Caco-2 (cell line): Measurements from ENCODE around the gene RPS6KA5. TPM values are rescaled to one million over a fixed set of nuclear protein-coding genes. Genes with fewer than 3 reads are reported as not detected.
"Not testable (repeated sequence)": the region's sequence is repeated elsewhere in the genome, so short reads cannot be mapped to it uniquely, and the experiment has no call there.

ENCODE experiments used
- BruUV-seq: library from RNA; stranded (reverse); fragments of 400-500 nt; replicated peaks from 2 replicates; lab custom pipeline; 2021; lab: Mats Ljungman, UMichigan
- CTCF ChIA-PET: fragments of 300-600 bp; sonication (Branson Sonifier 250); formaldehyde crosslinking; loops from one replicate; lab custom pipeline; 2022; ENCODE audit warnings: antibody characterized with exemption; lab: Charles Lee
- POLR2A ChIA-PET: fragments of 300-600 bp; sonication (Branson Sonifier 250); formaldehyde crosslinking; loops from one replicate; lab custom pipeline; 2022; ENCODE audit warnings: antibody characterized with exemption; lab: Charles Lee
- DNase-seq, 2 experiments: peaks; one replicate each; pipeline versions ENCODE4 v3.0.0 to v3.0.0-alpha.2; 2020 to 2022
- H3K27me3 ChIP-seq: replicated peaks from 2 replicates; pipeline ENCODE4 v1.6.0; 2011; ENCODE audit warnings: low read length; ENCODE audit not compliant: control insufficient read depth, insufficient read depth
- H3K36me3 ChIP-seq: 2 replicates; pipeline ENCODE4 v1.5.1; 2011; ENCODE audit warnings: low read length; ENCODE audit not compliant: control insufficient read depth, insufficient read depth
- H3K4me1 ChIP-seq: fragments of 250-450 bp; sonication (Bioruptor Pico); 2 replicates; pipeline ENCODE4 v1.5.1; 2020; ENCODE audit warnings: mild to moderate bottlenecking
- H3K4me3 ChIP-seq: 2 replicates; pipeline ENCODE4 v1.5.1; 2011; ENCODE audit warnings: low read depth, mild to moderate bottlenecking, control low read depth, low read length
- H3K9me3 ChIP-seq: fragments of 250-450 bp; sonication (Bioruptor Pico); 2 replicates; pipeline ENCODE4 v1.5.1; 2020; ENCODE audit warnings: mild to moderate bottlenecking, moderate library complexity
- H3K27ac Mint-ChIP-seq: one replicate; pipeline ENCODE4 v1.8.0; 2022; ENCODE audit warnings: mixed read lengths; ENCODE audit not compliant: unreplicated experiment
- H3K27me3 Mint-ChIP-seq: one replicate; pipeline ENCODE4 v1.8.0; 2022; ENCODE audit warnings: mixed read lengths; ENCODE audit not compliant: insufficient read depth, unreplicated experiment
- H3K36me3 Mint-ChIP-seq: one replicate; pipeline ENCODE4 v1.8.0; 2022; ENCODE audit warnings: mild to moderate bottlenecking, mixed read lengths; ENCODE audit not compliant: insufficient read depth, unreplicated experiment
- H3K4me1 Mint-ChIP-seq: one replicate; pipeline ENCODE4 v1.8.0; 2022; ENCODE audit warnings: low read depth, mixed read lengths; ENCODE audit not compliant: unreplicated experiment
- H3K4me3 Mint-ChIP-seq: one replicate; pipeline ENCODE4 v1.8.0; 2022; ENCODE audit warnings: mild to moderate bottlenecking, moderate library complexity, mixed read lengths; ENCODE audit not compliant: unreplicated experiment
- H3K9me3 Mint-ChIP-seq: one replicate; pipeline ENCODE4 v1.8.0; 2022; ENCODE audit warnings: mixed read lengths; ENCODE audit not compliant: unreplicated experiment
- CTCF ChIP-seq, 2 experiments: fragments of 200-600 bp in 1 of 2; IDR thresholded peaks; 1 replicate in 1 of 2; 2 replicates in 1 of 2; pipeline versions ENCODE4 v1.5.1 to v1.8.0; 2011 to 2022; ENCODE audit warnings: antibody characterized with exemption in 1 of 2, control low read depth in 1 of 2, inconsistent platforms in 1 of 2, low read depth in 1 of 2, low read length in 1 of 2, mild to moderate bottlenecking in 1 of 2, moderate library complexity in 1 of 2; ENCODE audit not compliant: insufficient read depth in 1 of 2, severe bottlenecking in 1 of 2, unreplicated experiment in 1 of 2
- intact Hi-C: fragments of 100-400 bp; cut with micrococcal nuclease; formaldehyde crosslinking; loops from one replicate; pipeline ENCODE4 v1.10.0; 2022; ENCODE audit not compliant: unreplicated experiment
- total RNA-seq: library from RNA; stranded (reverse); gene quantifications from 2 replicates; pipeline ENCODE4 v1.2.3, GENCODE V29; 2022

Gene RPS6KA5
- total RNA-seq, 1 experiment from 2014 or later = 5.7 TPM

- POLR2A ChIA-PET = no interaction called here
- DNase-seq = no peak
Observed at GRCh38 chr14:91035855-91036254, 24.6 kb downstream of the RPS6KA5 start.

DNA sequence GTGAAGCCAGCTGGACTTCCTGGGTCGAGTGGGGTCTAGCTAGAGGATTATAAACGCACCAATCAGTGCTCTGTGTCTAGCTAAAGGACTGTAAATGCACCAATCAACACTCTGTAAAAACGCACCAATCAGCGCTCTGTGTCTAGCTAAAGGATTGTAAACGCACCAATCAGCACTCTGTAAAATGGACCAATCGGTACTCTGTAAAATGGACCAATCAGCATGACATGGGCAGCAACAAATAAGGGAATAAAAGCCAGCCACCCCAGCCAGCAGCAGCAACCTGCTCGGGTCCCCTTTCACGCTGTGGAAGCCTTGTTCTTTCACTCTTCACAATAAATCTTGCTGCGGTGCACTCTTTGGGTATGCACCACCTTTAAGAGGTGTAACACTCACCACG lies 26.1 kb downstream of the RPS6KA5 start:
- H3K27me3 Mint-ChIP-seq, BruUV-seq, H3K36me3 Mint-ChIP-seq, CTCF ChIA-PET, intact Hi-C loops, H3K4me1 Mint-ChIP-seq, POLR2A ChIA-PET, H3K9me3 Mint-ChIP-seq, H3K4me3 Mint-ChIP-seq, H3K27ac Mint-ChIP-seq, H3K4me1 ChIP-seq, H3K9me3 ChIP-seq, H3K27me3 ChIP-seq, H3K4me3 ChIP-seq, H3K36me3 ChIP-seq, DNase-seq: not testable (repeated sequence)

More at GRCh38 chr14:91035855-91036254, 24.6 kb downstream of the RPS6KA5 start:
- Mint-ChIP-seq H3K36me3 (no peaks in the 10 kb centered on the region), H3K9me3 (no peaks in the 10 kb centered on the region), H3K27ac (no peak overlapping the region), H3K4me3 (no peak overlapping the region), H3K4me1 (no peaks in the 10 kb centered on the region), H3K27me3 (no peaks in the 10 kb centered on the region)
- no peaks in the 10 kb centered on the region for H3K9me3 ChIP-seq
- H3K36me3 ChIP-seq = no peaks in the 10 kb centered on the region
- H3K4me1 ChIP-seq = no peaks in the 10 kb centered on the region
- H3K4me3 ChIP-seq = no peak overlapping the region
- no peak for TF ChIP-seq CTCF (IDR thresholded peaks at IDR 0.05; ENCODE audit: insufficient read depth in 1 of 2, low read depth in 1 of 2, low read length in 1 of 2, severe bottlenecking in 1 of 2, unreplicated experiment in 1 of 2)
- CTCF ChIA-PET = no interaction called here
- H3K27me3 ChIP-seq = no peaks in the 10 kb centered on the region
- intact Hi-C loops = no loop called here
- BruUV-seq = no TSS peak

DNA sequence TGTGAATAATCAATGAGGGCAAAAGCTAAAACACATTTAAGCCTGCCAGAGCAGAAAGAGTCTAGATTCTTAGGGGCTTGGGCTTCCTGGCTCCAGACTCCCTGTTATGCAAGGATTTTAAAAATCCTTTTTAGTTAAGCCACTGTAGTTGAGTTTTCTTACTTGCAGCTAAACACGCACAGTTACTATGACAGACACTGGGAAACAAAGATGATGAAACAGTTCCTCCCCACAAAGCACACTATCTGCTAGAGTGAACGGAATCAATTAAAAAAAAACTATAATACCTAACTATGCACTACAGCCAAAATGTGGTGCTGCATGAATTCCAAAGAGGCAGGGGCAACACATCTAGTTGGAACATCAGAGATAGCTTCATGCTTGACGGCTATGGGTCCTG lies 28.2 kb downstream of the RPS6KA5 start:
- no TSS peak for BruUV-seq
- Mint-ChIP-seq H3K27ac (no peak overlapping the region), H3K9me3 (no peaks in the 10 kb centered on the region), H3K27me3 (no peaks in the 10 kb centered on the region), H3K36me3 (no peaks in the 10 kb centered on the region), H3K4me1 (peaks cover 6% of the 10 kb centered on the region), H3K4me3 (no peak overlapping the region)
- Histone ChIP-seq H3K9me3 (no peaks in the 10 kb centered on the region), H3K4me1 (no peaks in the 10 kb centered on the region), H3K36me3 (no peaks in the 10 kb centered on the region), H3K27me3 (no peaks in the 10 kb centered on the region), H3K4me3 (no peak overlapping the region)
- DNase-seq = no peak
- intact Hi-C loops = no loop called here
- TF ChIP-seq CTCF (IDR thresholded peaks at IDR 0.05; ENCODE audit: insufficient read depth in 1 of 2, low read depth in 1 of 2, low read length in 1 of 2, severe bottlenecking in 1 of 2, unreplicated experiment in 1 of 2) = no peak
- CTCF ChIA-PET = no interaction called here
- POLR2A ChIA-PET = no interaction called here

DNA sequence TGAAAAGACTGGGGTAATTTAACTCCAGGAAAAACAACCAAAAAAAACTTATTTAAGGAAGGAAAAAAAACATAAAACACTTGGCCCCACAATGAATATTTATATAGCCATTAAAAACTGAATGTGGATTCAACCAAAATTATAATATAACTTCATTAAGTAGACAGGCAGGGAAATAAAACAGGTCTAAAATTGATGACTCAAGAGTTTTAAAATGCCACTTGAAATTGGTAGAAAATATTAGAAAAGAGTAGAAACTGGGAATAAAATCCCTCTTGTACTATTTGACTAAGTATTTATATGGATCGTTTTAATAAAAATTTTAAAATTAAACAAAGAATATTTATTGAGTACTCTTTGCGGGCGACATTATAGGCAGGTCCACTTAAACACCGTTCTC lies 28.8 kb downstream of the RPS6KA5 start:
- H3K4me1 Mint-ChIP-seq = peaks cover 6% of the 10 kb centered on the region
- POLR2A ChIA-PET = no interaction called here
- H3K9me3 Mint-ChIP-seq = no peaks in the 10 kb centered on the region
- H3K4me3 Mint-ChIP-seq = no peak overlapping the region
- H3K27me3 Mint-ChIP-seq = no peaks in the 10 kb centered on the region
- TF ChIP-seq CTCF (IDR thresholded peaks at IDR 0.05; ENCODE audit: insufficient read depth in 1 of 2, low read depth in 1 of 2, low read length in 1 of 2, severe bottlenecking in 1 of 2, unreplicated experiment in 1 of 2) = no peak
- DNase-seq = no peak
- Histone ChIP-seq H3K36me3 (no peaks in the 10 kb centered on the region), H3K9me3 (no peaks in the 10 kb centered on the region), H3K4me3 (no peak overlapping the region), H3K4me1 (no peaks in the 10 kb centered on the region), H3K27me3 (no peaks in the 10 kb centered on the region)
- no TSS peak for BruUV-seq
- intact Hi-C loops = no loop called here
- H3K27ac Mint-ChIP-seq = no peak overlapping the region
- H3K36me3 Mint-ChIP-seq = no peaks in the 10 kb centered on the region
- CTCF ChIA-PET = no interaction called here
